Activated naive CD4-positive, alpha-beta T cell (primary cell): ENCODE measurements around the gene JRKL.
A peak's percentile ranks its signal among the peaks of the same experiment; 100 is the strongest.

ENCODE experiments used
- DNase-seq, 4 experiments: peaks; one replicate each; lab custom pipeline; 2025; lab: John Stamatoyannopoulos, UW

JRKL gene

GRCh38 chr11:96389720-96390487 is at the start of gene JRKL, which contains the start of gene CCDC82:
JRKL (plus strand) TSS chr11:96390013; CDS start chr11:96390650, 637 bp downstream.
CCDC82 (minus strand) TSS chr11:96389912; CDS start chr11:96384747, 5,165 bp downstream.
- DNase-seq: peak; percentile 94 to 99 (median 97)

- no peak for DNase-seq
Measured at GRCh38 chr11:96340555-96340885, 49.3 kb upstream of the JRKL start.

GRCh38 chr11:96341211-96342013 is 48.4 kb upstream of the JRKL start:
- peak in 3 of 4 experiments; percentile 21 to 63 (median 52) for DNase-seq

- no peak for DNase-seq
Measured at GRCh38 chr11:96342014-96342960, 47.5 kb upstream of the JRKL start.

- DNase-seq: peak; percentile 66 to 86 (median 75)
Measured at GRCh38 chr11:96342961-96343711, 46.7 kb upstream of the JRKL start, which contains the start of gene MAML2. MAML2 (minus strand) TSS chr11:96343195; CDS start chr11:96341895, 1,300 bp downstream.

DNA sequence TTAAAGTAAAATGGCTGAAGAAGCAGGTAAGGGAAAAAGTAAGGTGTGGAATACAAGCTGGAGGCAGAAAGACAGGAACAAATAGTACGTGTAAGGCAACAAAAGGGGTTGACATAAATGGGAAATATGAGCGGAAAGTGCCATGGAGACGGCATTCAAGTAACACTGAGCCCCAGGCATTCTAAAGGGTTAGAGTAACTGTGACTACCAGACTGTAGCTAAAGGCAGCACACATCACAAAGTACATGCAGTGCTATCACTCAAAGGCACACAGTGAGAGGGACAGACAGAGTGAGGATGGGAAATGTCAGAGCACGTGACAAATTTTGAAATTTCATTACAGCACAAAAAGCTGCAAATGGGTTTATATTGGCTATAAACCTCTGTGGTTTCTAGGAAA is 33.0 kb upstream of the JRKL start:
- no peak for DNase-seq

GRCh38 chr11:96357794-96358193 is 32.0 kb upstream of the JRKL start:
- no peak for DNase-seq

DNA sequence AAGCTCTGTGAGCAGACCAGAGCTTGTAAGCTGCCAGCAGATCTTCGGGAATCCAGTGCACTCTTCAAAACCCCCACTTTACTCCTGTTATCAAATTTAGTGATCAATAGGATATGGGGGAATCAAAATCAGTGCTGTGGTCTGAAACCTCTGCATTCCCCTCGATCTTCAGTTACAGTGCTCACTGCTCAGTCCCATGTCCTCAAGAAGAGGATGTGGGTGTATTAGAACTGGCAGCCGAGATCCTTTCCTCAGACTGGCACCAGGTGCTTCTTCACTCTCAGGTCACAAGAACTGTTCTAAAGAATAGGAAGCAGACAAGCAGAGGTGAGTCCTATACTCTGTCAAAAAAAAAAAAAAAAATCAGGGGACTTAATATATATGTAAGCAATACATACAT is 31.5 kb upstream of the JRKL start:
- no peak for DNase-seq

DNA sequence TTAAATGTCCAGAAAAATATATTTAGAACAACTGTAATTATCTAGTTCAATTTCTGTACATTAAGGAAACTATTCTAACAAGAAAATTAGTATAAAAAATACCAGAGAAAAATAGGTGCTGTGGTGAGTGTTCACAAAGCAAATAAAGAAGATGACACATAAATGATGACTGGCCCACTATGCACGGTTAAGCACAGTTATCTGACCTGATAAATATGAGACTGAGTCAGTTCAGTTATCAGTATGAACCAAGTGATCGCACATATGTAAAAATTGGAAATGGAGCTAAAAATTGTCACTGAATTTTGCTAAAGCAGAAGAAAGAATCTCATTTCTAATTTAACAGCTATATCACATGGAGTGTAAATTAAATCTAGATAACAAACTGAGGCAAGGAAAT is 28.0 kb upstream of the JRKL start:
- DNase-seq: no peak

DNA sequence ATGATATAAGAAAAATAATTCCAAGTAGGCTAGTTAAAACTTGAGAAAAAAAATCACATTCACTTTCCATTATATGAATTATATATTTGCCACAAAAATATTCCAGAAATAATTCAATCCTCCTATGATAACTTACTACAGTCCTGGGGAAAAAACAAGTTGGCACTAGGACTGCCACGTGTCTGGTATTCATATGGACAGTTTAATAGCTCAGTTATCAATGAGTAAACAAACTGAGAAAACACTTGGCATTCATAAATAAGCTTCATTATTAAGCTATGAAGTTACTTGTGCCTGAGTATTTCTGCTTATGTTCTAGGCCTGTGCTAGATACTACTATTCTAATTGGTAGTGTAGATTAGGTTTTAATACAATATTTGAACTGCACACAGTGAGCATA is 24.3 kb upstream of the JRKL start:
- DNase-seq: no peak

- DNase-seq: no peak
Measured at GRCh38 chr11:96366024-96366423, 23.8 kb upstream of the JRKL start.

GRCh38 chr11:96367342-96367741 is 22.5 kb upstream of the JRKL start:
- no peak for DNase-seq

DNA sequence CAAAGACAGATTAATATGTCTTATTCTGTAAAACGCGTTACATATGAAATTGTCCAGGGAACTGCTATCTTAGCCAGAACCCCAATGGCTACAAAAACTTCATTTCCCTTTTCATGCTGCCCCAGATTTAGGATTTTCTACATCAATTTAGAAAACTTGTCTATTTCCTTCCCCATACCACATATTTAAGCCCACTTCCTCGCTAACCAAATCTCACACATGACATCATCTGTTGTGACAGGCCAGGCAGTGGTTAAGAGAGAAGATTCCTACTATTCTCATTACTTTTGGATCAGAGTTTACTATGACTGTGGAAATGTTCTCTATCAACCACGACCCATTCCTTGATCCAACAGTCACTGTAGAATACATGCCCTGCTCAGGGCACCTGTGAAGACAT is 16.0 kb upstream of the JRKL start:
- DNase-seq: no peak

DNA sequence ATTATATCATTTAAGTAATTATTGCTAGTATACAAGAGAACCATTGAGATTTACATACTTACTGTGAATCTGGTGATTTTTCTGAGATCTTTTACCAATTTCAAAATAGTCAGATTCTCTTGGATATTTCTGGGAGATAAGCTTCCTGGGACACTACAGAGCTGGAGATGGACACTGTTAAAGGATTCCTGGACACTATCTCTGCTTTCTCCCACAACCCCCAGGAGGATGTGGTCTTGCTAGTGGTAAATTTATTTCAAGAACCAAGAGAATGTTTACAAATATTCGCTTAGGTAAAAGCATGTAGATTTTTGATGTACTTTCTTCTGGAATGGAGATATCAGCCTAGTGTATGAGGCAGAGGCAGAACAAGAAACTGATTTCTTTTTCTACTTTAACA is 13.0 kb upstream of the JRKL start:
- no peak for DNase-seq

DNA sequence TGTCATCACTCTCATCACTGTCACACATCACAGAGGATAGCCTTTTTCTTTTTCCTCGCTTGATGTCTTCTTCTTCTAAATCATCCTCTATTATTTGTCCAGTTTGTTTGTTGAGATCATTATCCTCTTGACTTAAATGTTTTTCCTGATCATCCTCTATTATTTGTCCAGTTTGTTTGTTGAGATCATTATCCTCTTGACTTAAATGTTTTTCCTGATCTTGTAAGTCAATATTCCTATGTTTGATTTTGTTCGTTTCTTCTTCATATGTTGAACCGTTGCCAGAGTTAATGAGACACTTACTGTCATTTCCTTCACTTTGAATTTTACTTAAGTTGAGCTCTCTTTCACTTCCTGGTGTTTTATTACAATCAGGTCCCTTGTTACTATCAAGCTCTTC is 5.7 kb upstream of the JRKL start:
- DNase-seq: no peak

- no peak for DNase-seq
Measured at GRCh38 chr11:96385187-96385586, 4.6 kb upstream of the JRKL start.

- DNase-seq: peak in 2 of 4 experiments; percentile 69 to 79
Measured at GRCh38 chr11:96388891-96389719, 708 bp upstream of the JRKL start.

- DNase-seq: no peak
Measured at GRCh38 chr11:96390488-96390792, 627 bp downstream of the JRKL start.

DNA sequence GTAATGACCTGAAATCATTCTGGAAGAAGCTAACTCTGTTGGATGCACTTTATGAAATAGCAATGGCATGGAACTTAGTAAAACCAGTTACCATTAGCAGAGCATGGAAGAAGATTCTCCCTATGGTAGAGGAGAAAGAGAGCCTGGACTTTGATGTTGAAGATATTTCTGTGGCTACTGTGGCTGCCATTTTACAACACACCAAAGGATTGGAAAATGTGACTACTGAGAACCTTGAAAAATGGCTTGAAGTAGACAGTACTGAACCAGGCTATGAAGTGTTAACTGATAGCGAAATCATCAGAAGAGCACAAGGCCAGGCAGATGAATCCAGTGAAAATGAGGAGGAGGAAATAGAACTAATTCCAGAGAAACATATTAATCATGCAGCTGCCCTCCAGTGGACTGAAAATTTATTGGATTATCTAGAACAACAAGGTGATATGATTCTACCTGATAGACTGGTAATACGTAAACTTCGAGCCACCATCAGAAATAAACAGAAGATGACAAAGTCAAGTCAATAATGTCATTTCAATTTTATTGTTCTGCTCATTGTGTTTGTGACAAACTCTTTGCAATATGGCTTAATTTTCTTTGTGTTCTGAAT is 2.0 kb downstream of the JRKL start:
- no peak for DNase-seq

- DNase-seq: no peak
Measured at GRCh38 chr11:96393753-96394348, 4.0 kb downstream of the JRKL start.
